ENCODE data around the gene MLYCD. TPM values are rescaled to one million over a fixed set of nuclear protein-coding genes. Genes with fewer than 3 reads are reported as not detected.

The MLYCD gene
- polyA plus RNA-seq, 1 donor from 2014 or later = 2.4 TPM

DNA sequence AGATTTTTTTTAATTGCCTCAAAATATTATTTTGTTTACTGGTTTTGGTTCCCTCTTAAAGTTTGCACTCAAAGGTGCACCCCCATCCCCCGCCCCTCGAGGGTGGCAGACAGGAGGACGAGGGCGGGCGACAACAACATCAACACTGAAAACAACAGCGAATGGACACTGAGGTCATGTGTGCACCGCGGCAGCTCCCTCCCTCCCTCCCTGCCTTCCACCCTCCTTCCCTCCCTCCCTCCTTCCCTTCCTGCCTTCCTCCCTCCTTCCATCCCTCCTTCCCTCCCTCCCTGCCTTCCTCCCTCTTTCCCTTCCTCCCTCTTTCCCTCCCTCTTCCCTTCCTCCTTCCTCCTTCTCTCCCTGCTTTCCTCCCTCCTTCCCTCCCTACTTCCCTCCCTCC is 52.6 kb downstream of the MLYCD start:
- Histone ChIP-seq H4K20me1 (ENCODE audit: insufficient read depth) (no peaks in the 10 kb centered on the region), H3K79me2 (replicated peaks; ENCODE audit: insufficient read depth, low read length) (no peaks in the 10 kb centered on the region), H3K27me3 (ENCODE audit: insufficient read depth, low read depth, low read length) (no peaks in the 10 kb centered on the region), H3F3A (ENCODE audit: insufficient read depth, low read length, poor library complexity, severe bottlenecking) (no peaks in the 10 kb centered on the region), H3K9me3 (ENCODE audit: low read length) (no peaks in the 10 kb centered on the region), H2AFZ (ENCODE audit: low read depth, low read length) (no peak overlapping the region), H3K4me2 (ENCODE audit: low read length) (no peak overlapping the region), H3K27ac (ENCODE audit: low read length) (no peak overlapping the region), H3K4me3 (ENCODE audit: low read length) (no peak overlapping the region), H3K9ac (ENCODE audit: low read length) (no peak overlapping the region), H3K9me2 (ENCODE audit: insufficient read depth, low read length) (no peaks in the 10 kb centered on the region), H3K36me3 (ENCODE audit: insufficient read depth, low read length) (no peaks in the 10 kb centered on the region)
- TF ChIP-seq CTCF (IDR thresholded peaks at IDR 0.05; ENCODE audit: poor library complexity, severe bottlenecking) (no peak), REST (IDR thresholded peaks at IDR 0.05; ENCODE audit: borderline replicate concordance) (no peak), RAD21 (conservative IDR thresholded peaks at IDR 0.05) (no peak), POLR2AphosphoS5 (IDR thresholded peaks at IDR 0.05) (no peak), EP300 (conservative IDR thresholded peaks at IDR 0.05; ENCODE audit: poor library complexity, severe bottlenecking) (no peak), MXI1 (conservative IDR thresholded peaks at IDR 0.05; ENCODE audit: poor library complexity, severe bottlenecking) (no peak), EZH2 (IDR thresholded peaks at IDR 0.05; ENCODE audit: borderline replicate concordance, insufficient read depth, low read length, poor library complexity, severe bottlenecking) (no peak), TAF1 (IDR thresholded peaks at IDR 0.05; ENCODE audit: low read depth) (no peak), SMC3 (conservative IDR thresholded peaks at IDR 0.05; ENCODE audit: poor library complexity) (no peak)

DNA sequence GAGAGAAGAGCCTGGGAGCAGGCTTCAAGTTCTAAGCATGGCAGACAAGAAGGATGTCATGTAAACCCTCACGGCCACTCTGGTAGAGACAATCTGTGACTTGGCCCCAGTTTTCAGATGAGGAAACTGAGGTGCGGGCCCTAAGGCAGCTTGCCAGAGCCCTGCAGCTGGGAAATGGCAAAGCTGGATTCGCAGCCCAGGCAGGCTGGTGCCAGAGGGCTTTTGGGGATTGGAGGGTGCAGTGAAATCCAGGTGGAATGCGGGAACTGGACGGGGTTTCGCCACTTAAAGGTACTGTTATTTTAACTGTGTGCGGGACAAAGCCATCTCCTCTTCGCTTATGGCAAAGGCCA is 53.6 kb downstream of the MLYCD start:
- no peak overlapping the region for H3K9ac ChIP-seq (ENCODE audit: low read length)
- no peaks in the 10 kb centered on the region for H3K9me3 ChIP-seq (ENCODE audit: low read length)
- H3K79me2 ChIP-seq (replicated peaks; ENCODE audit: insufficient read depth, low read length) = no peaks in the 10 kb centered on the region
- H3K4me3 ChIP-seq (ENCODE audit: low read length) = no peak overlapping the region
- no peaks in the 10 kb centered on the region for H3K9me2 ChIP-seq (ENCODE audit: insufficient read depth, low read length)
- TF ChIP-seq CTCF (IDR thresholded peaks at IDR 0.05; ENCODE audit: poor library complexity, severe bottlenecking) = no peak
- TF ChIP-seq MXI1 (conservative IDR thresholded peaks at IDR 0.05; ENCODE audit: poor library complexity, severe bottlenecking) = no peak
- TF ChIP-seq EZH2 (IDR thresholded peaks at IDR 0.05; ENCODE audit: borderline replicate concordance, insufficient read depth, low read length, poor library complexity, severe bottlenecking) = no peak
- no peaks in the 10 kb centered on the region for H3F3A ChIP-seq (ENCODE audit: insufficient read depth, low read length, poor library complexity, severe bottlenecking)
- H3K27ac ChIP-seq (ENCODE audit: low read length) = no peak overlapping the region
- no peaks in the 10 kb centered on the region for H3K27me3 ChIP-seq (ENCODE audit: insufficient read depth, low read depth, low read length)
- no peak overlapping the region for H3K4me2 ChIP-seq (ENCODE audit: low read length)
- no peaks in the 10 kb centered on the region for H3K36me3 ChIP-seq (ENCODE audit: insufficient read depth, low read length)
- H4K20me1 ChIP-seq (ENCODE audit: insufficient read depth) = no peaks in the 10 kb centered on the region
- H2AFZ ChIP-seq (ENCODE audit: low read depth, low read length) = no peak overlapping the region

Data from neural cell (in vitro differentiated cells).